HCT116 (cell line): Measurements from ENCODE around the gene PPFIBP1. TPM values are rescaled to one million over a fixed set of nuclear protein-coding genes. Genes with fewer than 3 reads are reported as not detected.

Experiments
- ATAC-seq: fragments of 200-7000 bp; cut with Tn5 transposase; 2 replicates; pipeline ENCODE4 v1.9.1; 2020; ENCODE audit warnings: mild to moderate bottlenecking, moderate library complexity
- BruUV-seq: library from RNA; stranded (reverse); fragments of 400-500 nt; replicated peaks from 2 replicates; lab custom pipeline; 2021; lab: Mats Ljungman, UMichigan
- CTCF ChIA-PET: fragments of 300-600 bp; sonication (Branson Sonifier 250); formaldehyde crosslinking; loops from one replicate; lab custom pipeline; 2021; ENCODE audit warnings: antibody characterized with exemption; lab: Charles Lee
- POLR2A ChIA-PET: fragments of 300-600, 350-600 bp; sonication (Branson Sonifier 250); formaldehyde crosslinking; loops from one replicate; lab custom pipeline; 2021; ENCODE audit warnings: antibody characterized with exemption; lab: Charles Lee
- RAD21 ChIA-PET, 2 experiments: fragments of 300-600 bp; sonication (Branson Sonifier 250); formaldehyde crosslinking; loops; one replicate each; lab custom pipeline; 2023; ENCODE audit warnings: low total read pairs in 2 of 2; ENCODE audit not compliant: uncharacterized antibody in 2 of 2, unreplicated experiment in 2 of 2, low non-redundant PET in 1 of 2; lab: Charles Lee
- DNase-seq: peaks from one replicate; pipeline ENCODE4 v3.0.0-alpha.2; 2010; ENCODE audit warnings: low read depth, low spot score
- H2AFZ ChIP-seq: fragments of 200-600 bp; shearing (Covaris generic), sonication (generic); 2 replicates; pipeline ENCODE4 v1.6.1; 2017; ENCODE audit warnings: low read depth, mixed run types, mixed read lengths, antibody characterized with exemption, low read length; ENCODE audit not compliant: poor library complexity, severe bottlenecking
- H3K27ac ChIP-seq: 2 replicates; pipeline ENCODE4 v1.5.1; 2012; ENCODE audit warnings: low read depth, low read length
- H3K27me3 ChIP-seq: fragments of 200-600 bp; sonication (generic); 2 replicates; pipeline ENCODE4 v1.6.1; 2016; ENCODE audit warnings: mixed run types, low read length, mixed read lengths; ENCODE audit not compliant: insufficient read depth
- H3K36me3 ChIP-seq, 2 experiments: fragments of 200-500 bp in 1 of 2; fragments of 200-600 bp in 1 of 2; sonication (Bioruptor generic) in 1 of 2; sonication (generic) in 1 of 2; 2 replicates each; pipeline versions ENCODE4 v1.5.1 to v1.6.1; 2014 to 2016; ENCODE audit warnings: low read length in 2 of 2, inconsistent platforms in 1 of 2, mixed read lengths in 1 of 2, mixed run types in 1 of 2; ENCODE audit not compliant: insufficient read depth in 2 of 2, control insufficient read depth in 1 of 2
- H3K4me1 ChIP-seq, 2 experiments: fragments of 200-600 bp in 1 of 2; sonication (generic) in 1 of 2; 2 replicates each; pipeline versions ENCODE4 v1.5.1 to v1.6.1; 2012 to 2017; ENCODE audit warnings: low read length in 2 of 2, inconsistent platforms in 1 of 2, mild to moderate bottlenecking in 1 of 2, mixed read lengths in 1 of 2, mixed run types in 1 of 2, moderate library complexity in 1 of 2; ENCODE audit not compliant: insufficient read depth in 2 of 2, control insufficient read depth in 1 of 2
- H3K4me2 ChIP-seq: fragments of 200-600 bp; sonication (generic); 2 replicates; pipeline ENCODE4 v1.6.1; 2017; ENCODE audit warnings: mixed run types, low read length, mixed read lengths
- H3K4me3 ChIP-seq, 2 experiments: fragments of 200-600 bp in 1 of 2; sonication (generic) in 1 of 2; replicated peaks in 1 of 2; 2 replicates each; pipeline ENCODE4 v1.5.1; 2011 to 2016; ENCODE audit warnings: low read length in 2 of 2, control low read depth in 1 of 2, low read depth in 1 of 2, mild to moderate bottlenecking in 1 of 2, mixed read lengths in 1 of 2, mixed run types in 1 of 2
- H3K79me2 ChIP-seq: fragments of 200-600 bp; sonication (generic); 2 replicates; pipeline ENCODE4 v1.6.1; 2017; ENCODE audit warnings: mild to moderate bottlenecking, mixed run types, low read length, moderate library complexity, mixed read lengths; ENCODE audit not compliant: insufficient read depth
- H3K9ac ChIP-seq: fragments of 200-600 bp; sonication (generic); 2 replicates; pipeline ENCODE4 v1.6.1; 2016; ENCODE audit warnings: low read length, mixed read lengths
- H3K9me2 ChIP-seq: fragments of 200-600 bp; sonication (generic), shearing (Covaris generic); 2 replicates; pipeline ENCODE4 v1.6.1; 2017; ENCODE audit warnings: mixed run types, mild to moderate bottlenecking, moderate library complexity; ENCODE audit not compliant: insufficient read depth
- H3K9me3 ChIP-seq, 2 experiments: fragments of 200-500 bp in 1 of 2; fragments of 200-600 bp in 1 of 2; sonication (Bioruptor generic) in 1 of 2; sonication (generic) in 1 of 2; 2 replicates each; pipeline ENCODE4 v1.6.1; 2014 to 2017; ENCODE audit warnings: low read length in 2 of 2, mixed read lengths in 2 of 2, inconsistent platforms in 1 of 2, low read depth in 1 of 2, mild to moderate bottlenecking in 1 of 2, mixed run types in 1 of 2, moderate library complexity in 1 of 2; ENCODE audit not compliant: control insufficient read depth in 1 of 2, insufficient read depth in 1 of 2
- H4K20me1 ChIP-seq: fragments of 200-600 bp; sonication (generic), shearing (Covaris generic); 2 replicates; pipeline ENCODE4 v1.6.1; 2017; ENCODE audit warnings: mixed run types, mild to moderate bottlenecking, moderate library complexity; ENCODE audit not compliant: insufficient read depth
- ATF3 ChIP-seq: IDR thresholded peaks from 2 replicates; pipeline ENCODE4 v1.6.1; 2012
- CEBPB ChIP-seq: IDR thresholded peaks from 2 replicates; pipeline ENCODE4 v1.6.1; 2012; ENCODE audit warnings: low read depth
- EGR1 ChIP-seq: IDR thresholded peaks from 2 replicates; pipeline ENCODE4 v1.6.1; 2012; ENCODE audit warnings: low read depth
- EZH2phosphoT487 ChIP-seq: fragments of 200-600 bp; IDR thresholded peaks from 2 replicates; pipeline ENCODE4 v1.6.1; 2018; ENCODE audit warnings: antibody characterized with exemption, borderline replicate concordance
- POLR2A ChIP-seq: IDR thresholded peaks from 2 replicates; pipeline ENCODE4 v1.7.0; 2011; ENCODE audit warnings: borderline replicate concordance; ENCODE audit not compliant: insufficient read depth, insufficient read length; ENCODE audit errors: extremely low read depth
- POLR2AphosphoS5 ChIP-seq: IDR thresholded peaks from 2 replicates; pipeline ENCODE4 v1.6.1; 2011; ENCODE audit warnings: mild to moderate bottlenecking, low read depth, low read length, moderate library complexity
- RAD21 ChIP-seq: IDR thresholded peaks from 2 replicates; pipeline ENCODE4 v1.6.1; 2012; ENCODE audit warnings: low read depth, mild to moderate bottlenecking
- REST ChIP-seq: IDR thresholded peaks from 2 replicates; pipeline ENCODE4 v1.6.1; 2012; ENCODE audit warnings: low read depth
- SIN3A ChIP-seq: IDR thresholded peaks from 2 replicates; pipeline ENCODE4 v1.6.1; 2012; ENCODE audit warnings: low read depth
- SP1 ChIP-seq: IDR thresholded peaks from 2 replicates; pipeline ENCODE4 v1.6.1; 2012; ENCODE audit warnings: low read depth
- SRF ChIP-seq: IDR thresholded peaks from 2 replicates; pipeline ENCODE4 v1.6.1; 2012; ENCODE audit warnings: low read depth
- ZFX ChIP-seq: fragments of 450-650 bp; IDR thresholded peaks from 2 replicates; pipeline ENCODE4 v1.6.1; 2017
- ZNF274 ChIP-seq: fragments of 200-500 bp; sonication (Bioruptor generic); IDR thresholded peaks from 2 replicates; pipeline ENCODE4 v1.6.1; 2014; ENCODE audit warnings: mild to moderate bottlenecking, low read depth, low read length, inconsistent platforms
- intact Hi-C: fragments of 100-400 bp; cut with micrococcal nuclease; formaldehyde crosslinking; loops from 2 replicates; pipeline ENCODE4 v1.10.0; 2022
- total RNA-seq: library from RNA; stranded (reverse); gene quantifications from one replicate; pipeline ENCODE4 v1.2.1, GENCODE V29; 2021; ENCODE audit not compliant: unreplicated experiment
- TF ChIP-seq, protein P1 (sequence below): IDR thresholded peaks from 2 replicates; pipeline ENCODE4 v1.6.1; 2011; ENCODE audit warnings: mild to moderate bottlenecking, low read length, moderate library complexity; ENCODE audit not compliant: insufficient replicate concordance; ENCODE audit errors: extremely low read depth
- TF ChIP-seq, protein P2 (sequence below): IDR thresholded peaks from 2 replicates; pipeline ENCODE4 v1.6.1; 2012

Gene PPFIBP1
- total RNA-seq, 1 experiment from 2014 or later: 102 TPM

GRCh38 chr12:27695556-27696292 is 171.7 kb downstream of the PPFIBP1 start:
- Histone ChIP-seq H3K4me3 (no peak overlapping the region), H3K27me3 (no peaks in the 10 kb centered on the region), H4K20me1 (no peaks in the 10 kb centered on the region), H3K9me3 (no peaks in the 10 kb centered on the region), H3K4me2 (no peak overlapping the region), H3K79me2 (no peaks in the 10 kb centered on the region), H3K9ac (no peak overlapping the region), H2AFZ (no peak overlapping the region), H3K9me2 (no peaks in the 10 kb centered on the region), H3K27ac (no peak overlapping the region), H3K36me3 (peaks cover 8 to 13% of the 10 kb centered on the region in 2 experiments), H3K4me1 (no peaks in the 10 kb centered on the region)
- no peak for ATAC-seq
- POLR2A ChIA-PET: no interaction called here
- CTCF ChIA-PET: no interaction called here
- DNase-seq: no peak
- no peak for TF ChIP-seq POLR2A
- no peak for TF ChIP-seq SRF
- BruUV-seq: no TSS peak
- intact Hi-C loops: no loop called here
- RAD21 ChIA-PET: no interaction called here

- ATAC-seq (no peak), DNase-seq (no peak)
- no peak within 1 kb of the TSS for H3K27ac ChIP-seq
- no peak within 1 kb of the TSS for H2AFZ ChIP-seq
- H3K79me2 ChIP-seq: no peaks in the 10 kb centered on the region
- no TSS peak for BruUV-seq
- no peaks in the 10 kb centered on the region for H3K4me1 ChIP-seq
- H3K9me2 ChIP-seq: no peaks in the 10 kb centered on the region
- no peaks in the 10 kb centered on the region for H3K9me3 ChIP-seq
- H3K27me3 ChIP-seq: no peaks in the 10 kb centered on the region
- ChIA-PET CTCF (no interaction called here), RAD21 (no interaction called here), POLR2A (no interaction called here)
- intact Hi-C loops: no loop called here
- no peak within 1 kb of the TSS for H3K4me3 ChIP-seq
- H3K36me3 ChIP-seq: peaks cover 8 to 13% of the 10 kb centered on the region in 2 experiments
- no peak within 1 kb of the TSS for H3K4me2 ChIP-seq
- H4K20me1 ChIP-seq: no peaks in the 10 kb centered on the region
- TF ChIP-seq SP1: no peak
- TF ChIP-seq, protein P1, sequence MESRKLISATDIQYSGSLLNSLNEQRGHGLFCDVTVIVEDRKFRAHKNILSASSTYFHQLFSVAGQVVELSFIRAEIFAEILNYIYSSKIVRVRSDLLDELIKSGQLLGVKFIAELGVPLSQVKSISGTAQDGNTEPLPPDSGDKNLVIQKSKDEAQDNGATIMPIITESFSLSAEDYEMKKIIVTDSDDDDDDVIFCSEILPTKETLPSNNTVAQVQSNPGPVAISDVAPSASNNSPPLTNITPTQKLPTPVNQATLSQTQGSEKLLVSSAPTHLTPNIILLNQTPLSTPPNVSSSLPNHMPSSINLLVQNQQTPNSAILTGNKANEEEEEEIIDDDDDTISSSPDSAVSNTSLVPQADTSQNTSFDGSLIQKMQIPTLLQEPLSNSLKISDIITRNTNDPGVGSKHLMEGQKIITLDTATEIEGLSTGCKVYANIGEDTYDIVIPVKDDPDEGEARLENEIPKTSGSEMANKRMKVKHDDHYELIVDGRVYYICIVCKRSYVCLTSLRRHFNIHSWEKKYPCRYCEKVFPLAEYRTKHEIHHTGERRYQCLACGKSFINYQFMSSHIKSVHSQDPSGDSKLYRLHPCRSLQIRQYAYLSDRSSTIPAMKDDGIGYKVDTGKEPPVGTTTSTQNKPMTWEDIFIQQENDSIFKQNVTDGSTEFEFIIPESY: no peak
- no peak for TF ChIP-seq EGR1
- no peak for TF ChIP-seq EZH2phosphoT487
- no peak for TF ChIP-seq CEBPB
- no peak for TF ChIP-seq ATF3
- no peak for TF ChIP-seq ZNF274
- TF ChIP-seq POLR2AphosphoS5: no peak
- TF ChIP-seq, protein P2, sequence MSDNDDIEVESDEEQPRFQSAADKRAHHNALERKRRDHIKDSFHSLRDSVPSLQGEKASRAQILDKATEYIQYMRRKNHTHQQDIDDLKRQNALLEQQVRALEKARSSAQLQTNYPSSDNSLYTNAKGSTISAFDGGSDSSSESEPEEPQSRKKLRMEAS: no peak
- no peak for TF ChIP-seq SIN3A
- TF ChIP-seq REST: no peak
- no peak for TF ChIP-seq POLR2A
- no peak for TF ChIP-seq ZFX
- no peak for TF ChIP-seq RAD21
- TF ChIP-seq SRF: no peak
- TF ChIP-seq, all 23 proteins: peak for 0
- no peak within 1 kb of the TSS for H3K9ac ChIP-seq
These were observed 172.3 kb downstream of the PPFIBP1 start, which contains the start of gene REP15 for GRCh38 chr12:27696293-27696652. TSS of gene REP15 (plus strand) at chr12:27696447. CDS start at chr12:27696563, 116 bp downstream.
